AG09319 (cell line): ENCODE results near the gene ALDH16A1.
"Not testable (repeated sequence)": the region's sequence is repeated elsewhere in the genome, so short reads cannot be mapped to it uniquely, and the experiment has no call there.

ENCODE experiments used
- DNase-seq: peaks from one replicate; pipeline ENCODE4 v3.0.0-alpha.2; 2010; ENCODE audit warnings: low read depth; ENCODE audit errors: extremely low read depth
- TF ChIP-seq, protein P1 (sequence below): IDR thresholded peaks from 2 replicates; pipeline ENCODE4 v1.5.1; 2011; ENCODE audit warnings: low read depth, mild to moderate bottlenecking, inconsistent platforms, low read length, moderate library complexity

ALDH16A1 gene

DNA sequence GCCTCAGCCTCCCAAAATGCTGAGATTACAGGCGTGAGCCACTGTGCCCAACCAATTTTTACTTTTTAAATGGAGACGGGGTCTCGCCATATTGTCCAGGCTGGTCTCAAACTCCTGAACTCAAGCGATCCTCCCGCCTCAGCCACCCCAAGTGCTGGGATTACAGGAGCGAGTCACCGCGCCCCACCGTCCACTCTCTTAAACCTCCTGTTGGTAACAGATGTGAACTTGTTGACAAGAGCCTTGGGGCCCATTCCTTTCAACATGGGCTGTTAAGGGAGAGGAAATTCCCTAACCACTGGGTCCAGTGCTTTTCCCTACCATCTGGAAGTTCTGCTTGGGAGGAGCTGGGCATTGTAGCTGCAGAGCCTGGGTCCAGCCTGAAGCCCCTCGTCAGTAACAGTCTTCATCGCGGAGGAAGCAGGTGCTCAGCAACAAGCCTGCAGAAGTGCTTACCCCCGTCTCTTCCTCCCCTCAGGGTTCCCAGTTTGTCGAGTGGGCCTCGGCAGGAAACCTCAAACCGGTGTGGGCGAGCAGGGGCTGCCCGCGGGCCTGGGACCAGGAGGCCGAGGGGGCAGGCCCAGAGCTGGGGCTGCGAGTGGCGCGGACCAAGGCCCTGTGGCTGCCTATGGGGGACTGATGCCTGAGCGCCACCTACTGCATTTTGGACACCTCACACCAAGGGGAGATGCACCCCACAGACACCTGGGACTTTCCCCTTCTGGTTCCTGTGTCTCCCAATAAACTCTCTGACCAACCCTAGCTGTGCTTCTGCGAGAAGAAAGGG is 17.0 kb downstream of the ALDH16A1 start:
- no peak for DNase-seq
- TF ChIP-seq, protein P1, sequence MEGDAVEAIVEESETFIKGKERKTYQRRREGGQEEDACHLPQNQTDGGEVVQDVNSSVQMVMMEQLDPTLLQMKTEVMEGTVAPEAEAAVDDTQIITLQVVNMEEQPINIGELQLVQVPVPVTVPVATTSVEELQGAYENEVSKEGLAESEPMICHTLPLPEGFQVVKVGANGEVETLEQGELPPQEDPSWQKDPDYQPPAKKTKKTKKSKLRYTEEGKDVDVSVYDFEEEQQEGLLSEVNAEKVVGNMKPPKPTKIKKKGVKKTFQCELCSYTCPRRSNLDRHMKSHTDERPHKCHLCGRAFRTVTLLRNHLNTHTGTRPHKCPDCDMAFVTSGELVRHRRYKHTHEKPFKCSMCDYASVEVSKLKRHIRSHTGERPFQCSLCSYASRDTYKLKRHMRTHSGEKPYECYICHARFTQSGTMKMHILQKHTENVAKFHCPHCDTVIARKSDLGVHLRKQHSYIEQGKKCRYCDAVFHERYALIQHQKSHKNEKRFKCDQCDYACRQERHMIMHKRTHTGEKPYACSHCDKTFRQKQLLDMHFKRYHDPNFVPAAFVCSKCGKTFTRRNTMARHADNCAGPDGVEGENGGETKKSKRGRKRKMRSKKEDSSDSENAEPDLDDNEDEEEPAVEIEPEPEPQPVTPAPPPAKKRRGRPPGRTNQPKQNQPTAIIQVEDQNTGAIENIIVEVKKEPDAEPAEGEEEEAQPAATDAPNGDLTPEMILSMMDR, result peak; percentile 16

DNA sequence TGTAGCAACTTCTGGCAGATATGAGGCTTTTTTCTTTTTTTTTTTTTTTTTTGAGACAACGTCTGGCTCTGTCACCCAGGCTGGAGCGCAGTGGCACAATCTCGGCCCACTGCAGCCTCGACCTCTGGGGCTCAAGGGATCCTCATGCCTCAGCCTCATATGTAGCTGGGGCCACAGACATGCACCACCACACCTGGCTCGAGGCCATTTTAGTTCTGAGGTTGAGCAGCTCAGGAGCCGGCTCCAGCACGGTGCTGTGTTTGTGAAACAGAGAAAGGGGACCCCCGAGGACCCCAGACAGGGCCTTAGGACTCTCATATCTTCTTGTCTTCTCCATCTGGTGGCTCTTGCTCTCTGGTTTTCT is 17.6 kb downstream of the ALDH16A1 start:
- TF ChIP-seq, protein P1, result no peak
- DNase-seq, result no peak

DNA sequence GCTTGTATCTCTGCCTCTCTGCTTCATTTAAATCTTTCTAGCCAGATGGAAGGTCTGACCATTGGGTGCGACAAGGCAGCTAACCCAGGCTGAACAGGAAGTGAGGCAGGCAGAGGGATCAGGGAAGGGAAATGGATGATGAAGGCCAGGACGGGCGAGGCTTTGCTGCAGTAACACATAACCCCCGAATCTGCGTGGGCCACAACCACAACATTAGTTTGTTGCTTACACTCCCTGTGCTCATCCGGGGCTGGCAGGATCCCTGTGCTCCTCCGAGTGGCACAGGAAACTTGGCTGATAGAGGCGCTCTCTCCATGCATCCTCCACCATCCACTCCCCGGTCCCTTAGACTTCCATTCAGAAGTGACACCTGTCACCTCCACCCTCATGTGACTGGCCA is 19.9 kb downstream of the ALDH16A1 start:
- TF ChIP-seq, protein P1, result no peak
- no peak for DNase-seq

DNA sequence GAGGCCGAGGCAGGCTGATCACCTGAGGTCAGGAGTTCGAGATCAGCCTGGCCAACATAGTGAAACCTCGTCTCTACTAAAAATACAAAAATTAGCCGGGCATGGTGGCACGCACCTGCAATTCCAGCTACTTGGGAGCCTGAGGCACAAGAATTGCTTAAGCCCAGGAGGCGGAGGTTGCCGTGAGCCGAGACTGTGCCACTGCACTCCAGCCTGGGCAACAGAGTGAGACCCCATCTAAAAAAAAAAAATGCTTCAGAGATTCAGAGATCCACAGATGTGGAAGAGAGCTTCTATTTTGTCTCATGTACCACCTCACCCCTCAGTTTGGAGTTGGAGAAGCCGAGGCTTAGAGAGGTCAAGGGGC is 20.5 kb downstream of the ALDH16A1 start:
- not testable (repeated sequence) for DNase-seq

DNA sequence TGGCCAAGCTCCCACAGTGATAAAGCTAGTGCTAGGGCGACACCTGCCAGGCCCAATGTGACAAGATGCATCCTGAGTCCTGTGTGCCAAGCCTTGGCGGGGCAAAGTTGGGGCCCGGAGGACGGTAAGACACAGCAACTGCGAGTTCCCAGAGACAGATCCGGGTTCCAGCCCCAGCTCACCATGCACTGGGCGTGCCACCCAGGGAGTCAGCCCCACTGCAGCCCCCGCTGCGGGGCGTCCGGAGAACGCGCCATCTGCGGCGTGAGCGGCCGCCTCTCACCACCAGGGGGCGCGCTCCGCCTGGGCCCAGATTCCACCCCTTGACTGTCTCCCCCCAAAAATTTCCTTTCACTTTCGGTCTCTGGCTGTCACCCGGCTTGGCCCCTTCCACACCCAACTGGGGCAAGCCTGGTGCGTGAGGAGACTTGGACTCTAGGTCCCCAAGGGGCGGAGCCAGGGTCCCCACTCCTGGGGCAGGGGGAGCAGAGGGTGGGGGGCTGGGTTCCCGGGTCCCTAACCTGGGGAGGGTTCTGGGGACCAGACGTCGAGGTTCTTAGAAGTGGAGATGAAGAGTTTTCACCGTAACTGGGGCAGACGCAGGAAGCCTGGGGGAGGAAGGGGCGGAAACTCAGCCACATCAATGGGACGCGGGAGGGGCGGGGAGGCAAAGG is 21.0 kb downstream of the ALDH16A1 start, which contains the start of gene FLT3LG:
Gene FLT3LG, plus strand, starts transcription at position 348 of the 674 bp plus-strand sequence. CDS start 425 bp downstream, outside the sequence.
- DNase-seq, result no peak
- TF ChIP-seq, protein P1, result peak; percentile 98

DNA sequence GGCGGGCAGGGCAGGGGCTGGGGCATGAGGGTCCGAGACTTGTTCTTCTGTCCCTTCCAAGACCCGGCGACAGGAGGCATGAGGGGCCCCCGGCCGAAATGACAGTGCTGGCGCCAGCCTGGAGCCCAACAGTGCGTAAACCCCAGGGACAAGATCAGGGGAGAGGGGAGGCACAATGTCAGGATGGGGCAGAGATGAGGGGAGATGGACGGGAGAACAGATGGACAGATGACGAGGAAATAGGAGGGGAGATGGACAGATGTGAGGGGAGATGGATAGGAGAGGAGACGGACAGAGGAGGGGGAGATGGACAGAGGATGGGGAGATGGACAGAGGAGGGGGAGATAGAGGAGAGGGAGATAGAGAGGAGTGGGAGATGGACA is 21.5 kb downstream of the ALDH16A1 start:
- TF ChIP-seq, protein P1, result no peak

DNA sequence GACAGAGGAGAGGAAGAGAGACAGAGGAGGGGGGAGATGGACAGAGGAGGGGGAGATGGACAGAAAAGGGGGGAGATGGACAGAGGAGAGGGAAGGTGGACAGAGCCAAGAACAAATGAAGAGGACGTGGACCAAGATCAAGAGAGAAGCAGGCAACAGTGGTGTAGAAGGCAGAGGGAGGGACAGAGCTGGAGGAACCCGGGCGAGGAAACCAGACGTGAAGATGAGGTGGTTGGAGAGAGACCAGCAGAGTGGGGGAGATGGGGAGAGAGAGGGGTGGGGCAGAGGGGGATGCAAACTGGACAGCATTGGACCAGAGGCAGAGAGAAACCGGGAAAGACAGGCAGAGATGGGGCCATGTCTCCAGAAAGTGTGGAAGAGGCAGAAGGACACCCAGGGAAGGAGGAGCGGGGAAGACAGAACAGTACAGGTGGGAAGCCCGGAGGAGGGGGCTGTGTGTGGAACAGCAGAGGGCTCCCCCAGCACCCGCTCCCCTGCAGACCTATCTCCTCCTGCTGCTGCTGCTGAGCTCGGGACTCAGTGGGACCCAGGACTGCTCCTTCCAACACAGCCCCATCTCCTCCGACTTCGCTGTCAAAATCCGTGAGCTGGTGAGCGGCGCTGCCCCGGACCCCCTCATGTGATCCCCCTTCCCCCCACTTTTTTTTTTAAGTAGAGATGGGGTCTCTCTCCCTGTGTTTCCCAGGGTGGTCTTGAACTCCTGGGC is 22.3 kb downstream of the ALDH16A1 start:
- TF ChIP-seq, protein P1, result no peak

More for the DNA sequence above, 21.5 kb downstream of the ALDH16A1 start:
- DNase-seq, result no peak

More for the DNA sequence above, 22.3 kb downstream of the ALDH16A1 start:
- no peak for DNase-seq
